HCT116 (cell line): ENCODE measurements around the gene CIROP. TPM values are rescaled to one million over a fixed set of nuclear protein-coding genes. Genes with fewer than 3 reads are reported as not detected.

ENCODE experiments used
- ATAC-seq: fragments of 200-7000 bp; cut with Tn5 transposase; 2 replicates; pipeline ENCODE4 v1.9.1; 2020; ENCODE audit warnings: mild to moderate bottlenecking, moderate library complexity
- BruUV-seq: library from RNA; stranded (reverse); fragments of 400-500 nt; replicated peaks from 2 replicates; lab custom pipeline; 2021; lab: Mats Ljungman, UMichigan
- CTCF ChIA-PET: fragments of 300-600 bp; sonication (Branson Sonifier 250); formaldehyde crosslinking; loops from one replicate; lab custom pipeline; 2021; ENCODE audit warnings: antibody characterized with exemption; lab: Charles Lee
- POLR2A ChIA-PET: fragments of 300-600, 350-600 bp; sonication (Branson Sonifier 250); formaldehyde crosslinking; loops from one replicate; lab custom pipeline; 2021; ENCODE audit warnings: antibody characterized with exemption; lab: Charles Lee
- RAD21 ChIA-PET, 2 experiments: fragments of 300-600 bp; sonication (Branson Sonifier 250); formaldehyde crosslinking; loops; one replicate each; lab custom pipeline; 2023; ENCODE audit warnings: low total read pairs in 2 of 2; ENCODE audit not compliant: uncharacterized antibody in 2 of 2, unreplicated experiment in 2 of 2, low non-redundant PET in 1 of 2; lab: Charles Lee
- DNase-seq: peaks from one replicate; pipeline ENCODE4 v3.0.0-alpha.2; 2010; ENCODE audit warnings: low read depth, low spot score
- H2AFZ ChIP-seq: fragments of 200-600 bp; shearing (Covaris generic), sonication (generic); 2 replicates; pipeline ENCODE4 v1.6.1; 2017; ENCODE audit warnings: low read depth, mixed run types, mixed read lengths, antibody characterized with exemption, low read length; ENCODE audit not compliant: poor library complexity, severe bottlenecking
- H3K27ac ChIP-seq: 2 replicates; pipeline ENCODE4 v1.5.1; 2012; ENCODE audit warnings: low read depth, low read length
- H3K27me3 ChIP-seq: fragments of 200-600 bp; sonication (generic); 2 replicates; pipeline ENCODE4 v1.6.1; 2016; ENCODE audit warnings: mixed run types, low read length, mixed read lengths; ENCODE audit not compliant: insufficient read depth
- H3K36me3 ChIP-seq, 2 experiments: fragments of 200-500 bp in 1 of 2; fragments of 200-600 bp in 1 of 2; sonication (Bioruptor generic) in 1 of 2; sonication (generic) in 1 of 2; 2 replicates each; pipeline versions ENCODE4 v1.5.1 to v1.6.1; 2014 to 2016; ENCODE audit warnings: low read length in 2 of 2, inconsistent platforms in 1 of 2, mixed read lengths in 1 of 2, mixed run types in 1 of 2; ENCODE audit not compliant: insufficient read depth in 2 of 2, control insufficient read depth in 1 of 2
- H3K4me1 ChIP-seq, 2 experiments: fragments of 200-600 bp in 1 of 2; sonication (generic) in 1 of 2; 2 replicates each; pipeline versions ENCODE4 v1.5.1 to v1.6.1; 2012 to 2017; ENCODE audit warnings: low read length in 2 of 2, inconsistent platforms in 1 of 2, mild to moderate bottlenecking in 1 of 2, mixed read lengths in 1 of 2, mixed run types in 1 of 2, moderate library complexity in 1 of 2; ENCODE audit not compliant: insufficient read depth in 2 of 2, control insufficient read depth in 1 of 2
- H3K4me2 ChIP-seq: fragments of 200-600 bp; sonication (generic); 2 replicates; pipeline ENCODE4 v1.6.1; 2017; ENCODE audit warnings: mixed run types, low read length, mixed read lengths
- H3K4me3 ChIP-seq, 2 experiments: fragments of 200-600 bp in 1 of 2; sonication (generic) in 1 of 2; replicated peaks in 1 of 2; 2 replicates each; pipeline ENCODE4 v1.5.1; 2011 to 2016; ENCODE audit warnings: low read length in 2 of 2, control low read depth in 1 of 2, low read depth in 1 of 2, mild to moderate bottlenecking in 1 of 2, mixed read lengths in 1 of 2, mixed run types in 1 of 2
- H3K79me2 ChIP-seq: fragments of 200-600 bp; sonication (generic); 2 replicates; pipeline ENCODE4 v1.6.1; 2017; ENCODE audit warnings: mild to moderate bottlenecking, mixed run types, low read length, moderate library complexity, mixed read lengths; ENCODE audit not compliant: insufficient read depth
- H3K9ac ChIP-seq: fragments of 200-600 bp; sonication (generic); 2 replicates; pipeline ENCODE4 v1.6.1; 2016; ENCODE audit warnings: low read length, mixed read lengths
- H3K9me2 ChIP-seq: fragments of 200-600 bp; sonication (generic), shearing (Covaris generic); 2 replicates; pipeline ENCODE4 v1.6.1; 2017; ENCODE audit warnings: mixed run types, mild to moderate bottlenecking, moderate library complexity; ENCODE audit not compliant: insufficient read depth
- H3K9me3 ChIP-seq, 2 experiments: fragments of 200-500 bp in 1 of 2; fragments of 200-600 bp in 1 of 2; sonication (Bioruptor generic) in 1 of 2; sonication (generic) in 1 of 2; 2 replicates each; pipeline ENCODE4 v1.6.1; 2014 to 2017; ENCODE audit warnings: low read length in 2 of 2, mixed read lengths in 2 of 2, inconsistent platforms in 1 of 2, low read depth in 1 of 2, mild to moderate bottlenecking in 1 of 2, mixed run types in 1 of 2, moderate library complexity in 1 of 2; ENCODE audit not compliant: control insufficient read depth in 1 of 2, insufficient read depth in 1 of 2
- H4K20me1 ChIP-seq: fragments of 200-600 bp; sonication (generic), shearing (Covaris generic); 2 replicates; pipeline ENCODE4 v1.6.1; 2017; ENCODE audit warnings: mixed run types, mild to moderate bottlenecking, moderate library complexity; ENCODE audit not compliant: insufficient read depth
- CBX3 ChIP-seq: IDR thresholded peaks from 2 replicates; pipeline ENCODE4 v1.6.1; 2012; ENCODE audit warnings: low read depth
- CEBPB ChIP-seq: IDR thresholded peaks from 2 replicates; pipeline ENCODE4 v1.6.1; 2012; ENCODE audit warnings: low read depth
- EGR1 ChIP-seq: IDR thresholded peaks from 2 replicates; pipeline ENCODE4 v1.6.1; 2012; ENCODE audit warnings: low read depth
- ELF1 ChIP-seq: IDR thresholded peaks from 2 replicates; pipeline ENCODE4 v1.6.1; 2012; ENCODE audit warnings: low read depth, borderline replicate concordance
- EZH2 ChIP-seq: fragments of 200-600 bp; sonication (generic); IDR thresholded peaks from 2 replicates; pipeline ENCODE4 v1.6.1; 2017; ENCODE audit warnings: antibody characterized with exemption, mixed run types
- EZH2phosphoT487 ChIP-seq: fragments of 200-600 bp; IDR thresholded peaks from 2 replicates; pipeline ENCODE4 v1.6.1; 2018; ENCODE audit warnings: antibody characterized with exemption, borderline replicate concordance
- MAX ChIP-seq: IDR thresholded peaks from 2 replicates; pipeline ENCODE4 v1.6.1; 2012
- POLR2AphosphoS5 ChIP-seq: IDR thresholded peaks from 2 replicates; pipeline ENCODE4 v1.6.1; 2011; ENCODE audit warnings: mild to moderate bottlenecking, low read depth, low read length, moderate library complexity
- REST ChIP-seq: IDR thresholded peaks from 2 replicates; pipeline ENCODE4 v1.6.1; 2012; ENCODE audit warnings: low read depth
- SIN3A ChIP-seq: IDR thresholded peaks from 2 replicates; pipeline ENCODE4 v1.6.1; 2012; ENCODE audit warnings: low read depth
- SP1 ChIP-seq: IDR thresholded peaks from 2 replicates; pipeline ENCODE4 v1.6.1; 2012; ENCODE audit warnings: low read depth
- SRF ChIP-seq: IDR thresholded peaks from 2 replicates; pipeline ENCODE4 v1.6.1; 2012; ENCODE audit warnings: low read depth
- ZFX ChIP-seq: fragments of 450-650 bp; IDR thresholded peaks from 2 replicates; pipeline ENCODE4 v1.6.1; 2017
- ZNF274 ChIP-seq: fragments of 200-500 bp; sonication (Bioruptor generic); IDR thresholded peaks from 2 replicates; pipeline ENCODE4 v1.6.1; 2014; ENCODE audit warnings: mild to moderate bottlenecking, low read depth, low read length, inconsistent platforms
- intact Hi-C: fragments of 100-400 bp; cut with micrococcal nuclease; formaldehyde crosslinking; loops from 2 replicates; pipeline ENCODE4 v1.10.0; 2022
- total RNA-seq: library from RNA; stranded (reverse); gene quantifications from one replicate; pipeline ENCODE4 v1.2.1, GENCODE V29; 2021; ENCODE audit not compliant: unreplicated experiment

CIROP gene
- total RNA-seq, 1 experiment from 2014 or later: not detected

GRCh38 chr14:23117371-23118020 is 12.7 kb upstream of the CIROP start:
- ATAC-seq (no peak), DNase-seq (no peak)
- TF ChIP-seq CBX3 (no peak), EZH2phosphoT487 (no peak), POLR2AphosphoS5 (no peak), SIN3A (no peak), MAX (no peak), SRF (no peak), EZH2 (no peak), ZFX (no peak), EGR1 (no peak)
- no TSS peak for BruUV-seq
- H2AFZ ChIP-seq: no peak overlapping the region
- no peaks in the 10 kb centered on the region for H3K9me3 ChIP-seq
- CTCF ChIA-PET: interaction anchor here (0.6 kb wide), 1 partner anchor 226 kb away, joined by 4 read pairs; no protein-coding TSS in a partner anchor
- no peaks in the 10 kb centered on the region for H4K20me1 ChIP-seq
- H3K9me2 ChIP-seq: no peaks in the 10 kb centered on the region
- H3K4me3 ChIP-seq: no peak overlapping the region
- H3K4me2 ChIP-seq: no peak overlapping the region
- no peak overlapping the region for H3K9ac ChIP-seq
- no peaks in the 10 kb centered on the region for H3K79me2 ChIP-seq
- no peaks in the 10 kb centered on the region for H3K36me3 ChIP-seq
- RAD21 ChIA-PET: no interaction called here
- H3K27me3 ChIP-seq: no peaks in the 10 kb centered on the region
- H3K27ac ChIP-seq: no peak overlapping the region
- H3K4me1 ChIP-seq: peaks cover 12 to 23% of the 10 kb centered on the region in 2 experiments
- POLR2A ChIA-PET: no interaction called here
- intact Hi-C loops: no loop called here

GRCh38 chr14:23115918-23116317 is 11.1 kb upstream of the CIROP start:
- ATAC-seq (no peak), DNase-seq (no peak)
- Histone ChIP-seq H3K27me3 (peaks cover 11% of the 10 kb centered on the region; the same call in 1 of the 2 replicates), H3K79me2 (no peaks in the 10 kb centered on the region), H2AFZ (no peak overlapping the region), H3K9me2 (no peaks in the 10 kb centered on the region), H3K9me3 (no peaks in the 10 kb centered on the region), H3K36me3 (no peaks in the 10 kb centered on the region), H3K27ac (no peak overlapping the region), H4K20me1 (no peaks in the 10 kb centered on the region), H3K4me1 (peaks cover 12 to 23% of the 10 kb centered on the region in 2 experiments), H3K4me2 (peak overlapping the region; percentile 73; the same call in 1 of the 2 replicates), H3K9ac (no peak overlapping the region), H3K4me3 (no peak overlapping the region)
- BruUV-seq: no TSS peak
- intact Hi-C loops: no loop called here
- RAD21 ChIA-PET: no interaction called here
- CTCF ChIA-PET: interaction anchor here (0.7 to 1.4 kb wide), 3 partner anchors 47 to 129 kb away, joined by 3 to 6 read pairs (median 4); no protein-coding TSS in a partner anchor
- POLR2A ChIA-PET: interaction anchor here (1.4 kb wide), 1 partner anchor 21 kb away, joined by 7 read pairs; the partner anchor contains the start of genes ACIN1 and C14orf119
- TF ChIP-seq REST: no peak
- no peak for TF ChIP-seq ZNF274
- TF ChIP-seq POLR2AphosphoS5: no peak
- TF ChIP-seq ELF1: no peak
- no peak for TF ChIP-seq SP1
- no peak for TF ChIP-seq CEBPB
- no peak for TF ChIP-seq ZFX
- no peak for TF ChIP-seq SIN3A
- no peak for TF ChIP-seq MAX
- TF ChIP-seq EZH2phosphoT487: no peak
